ENCODE data around the gene SPEF1. TPM values are rescaled to one million over a fixed set of nuclear protein-coding genes. Genes with fewer than 3 reads are reported as not detected.

Gene SPEF1
- total and polyA plus RNA-seq, 2 of the 4 experiments (the other 2 are of a cell fraction): 0.15 TPM; not detected in 1

DNA sequence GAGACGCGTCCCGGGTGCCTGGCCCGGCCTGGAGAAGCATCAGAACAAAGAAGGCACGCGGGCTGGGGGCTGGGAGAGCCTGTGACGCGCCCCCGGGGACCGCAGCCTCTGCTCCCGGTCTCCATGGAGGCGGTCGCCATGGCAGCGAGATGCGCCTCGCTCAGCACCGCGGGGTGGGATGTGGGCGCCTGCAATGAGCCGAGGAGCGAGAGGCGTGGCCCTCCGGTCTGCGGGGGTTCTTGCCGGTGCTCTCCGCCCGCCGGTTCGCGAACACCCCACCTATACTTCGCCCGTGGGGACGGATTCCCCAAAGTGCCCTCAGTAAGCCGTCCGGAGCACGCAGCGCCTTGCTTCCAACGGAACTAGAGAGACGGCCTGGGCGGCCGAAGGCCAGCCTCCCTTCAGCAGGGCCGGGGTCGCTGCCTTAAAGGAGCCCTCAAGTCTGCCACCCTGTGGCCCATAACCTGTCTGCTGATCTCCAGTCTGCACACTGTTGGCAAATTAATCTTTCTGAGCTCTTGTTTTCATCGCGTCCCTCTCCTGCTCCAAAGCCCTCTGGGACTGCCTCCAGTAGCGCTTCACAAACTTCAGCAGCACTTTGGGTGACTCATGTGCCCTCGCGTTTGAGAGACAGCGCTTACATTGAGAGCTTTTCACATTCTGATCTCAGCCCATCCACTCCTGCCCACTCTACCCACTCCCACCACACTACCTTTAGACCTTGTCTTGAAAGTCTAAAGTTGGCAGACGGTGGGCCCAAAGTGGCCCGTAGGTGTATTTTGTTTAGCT, 12.7 kb downstream of the SPEF1 start (continued):
- TF ChIP-seq MAZ (IDR thresholded peaks at IDR 0.05; ENCODE audit: borderline replicate concordance, low read depth, low read length) (peak; percentile 19; the same call in 1 of the 2 replicates), NFE2L2 (IDR thresholded peaks at IDR 0.05; ENCODE audit: low read depth, low read length) (no peak), MXI1 (IDR thresholded peaks at IDR 0.05; ENCODE audit: borderline replicate concordance, low read depth, low read length) (peak; percentile 68; the same call in 1 of the 2 replicates)

Data from IMR-90 (cell line).